ENCODE results near the gene NEDD8.

GRCh38 chr14:24268225-24268624 lies 36.1 kb upstream of the NEDD8 start:
- no peak for TF ChIP-seq EP300 (IDR thresholded peaks at IDR 0.05)
- TF ChIP-seq, protein P1, sequence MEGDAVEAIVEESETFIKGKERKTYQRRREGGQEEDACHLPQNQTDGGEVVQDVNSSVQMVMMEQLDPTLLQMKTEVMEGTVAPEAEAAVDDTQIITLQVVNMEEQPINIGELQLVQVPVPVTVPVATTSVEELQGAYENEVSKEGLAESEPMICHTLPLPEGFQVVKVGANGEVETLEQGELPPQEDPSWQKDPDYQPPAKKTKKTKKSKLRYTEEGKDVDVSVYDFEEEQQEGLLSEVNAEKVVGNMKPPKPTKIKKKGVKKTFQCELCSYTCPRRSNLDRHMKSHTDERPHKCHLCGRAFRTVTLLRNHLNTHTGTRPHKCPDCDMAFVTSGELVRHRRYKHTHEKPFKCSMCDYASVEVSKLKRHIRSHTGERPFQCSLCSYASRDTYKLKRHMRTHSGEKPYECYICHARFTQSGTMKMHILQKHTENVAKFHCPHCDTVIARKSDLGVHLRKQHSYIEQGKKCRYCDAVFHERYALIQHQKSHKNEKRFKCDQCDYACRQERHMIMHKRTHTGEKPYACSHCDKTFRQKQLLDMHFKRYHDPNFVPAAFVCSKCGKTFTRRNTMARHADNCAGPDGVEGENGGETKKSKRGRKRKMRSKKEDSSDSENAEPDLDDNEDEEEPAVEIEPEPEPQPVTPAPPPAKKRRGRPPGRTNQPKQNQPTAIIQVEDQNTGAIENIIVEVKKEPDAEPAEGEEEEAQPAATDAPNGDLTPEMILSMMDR (IDR thresholded peaks at IDR 0.05): no peak
- no peak for TF ChIP-seq POLR2A (IDR thresholded peaks at IDR 0.05)
